Measurements from ENCODE around the gene TNFRSF4. TPM values are rescaled to one million over a fixed set of nuclear protein-coding genes. Genes with fewer than 3 reads are reported as not detected.

The TNFRSF4 gene
- total RNA-seq, 1 experiment from 2014 or later: 0.37 TPM

DNA sequence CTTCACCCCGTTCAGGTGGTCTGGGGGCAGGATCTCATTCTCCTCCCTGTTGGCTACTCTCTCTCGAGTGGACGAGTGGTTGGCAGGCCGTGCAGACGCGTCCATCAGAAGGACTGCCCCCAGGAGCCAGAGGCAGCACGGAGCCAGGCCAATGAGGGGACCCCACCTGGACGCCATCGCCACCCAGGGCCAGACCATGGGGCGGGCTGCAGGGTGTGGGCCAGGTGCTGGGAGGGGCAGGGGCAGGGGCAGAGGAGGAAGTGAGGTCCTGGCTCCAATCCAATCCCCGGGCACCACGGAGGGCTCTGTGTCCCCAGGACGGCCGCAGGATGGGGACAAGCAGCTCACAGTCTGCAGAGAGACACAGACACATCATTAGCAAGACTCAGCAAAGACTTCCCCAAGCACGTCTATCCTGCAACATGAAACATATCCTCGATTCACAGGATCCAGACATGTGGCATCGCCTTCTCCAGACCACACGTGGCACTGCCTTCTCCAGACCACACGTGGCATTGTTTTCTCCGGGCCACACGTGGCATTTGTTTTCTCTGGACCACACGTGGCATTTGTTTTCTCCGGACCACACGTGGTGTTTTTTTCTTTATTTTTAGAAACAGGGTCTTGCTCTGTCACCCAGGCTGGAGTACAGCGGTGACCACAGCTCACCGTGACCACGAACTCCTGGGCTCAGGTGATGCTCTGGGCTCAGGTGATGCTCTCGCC is 14.8 kb upstream of the TNFRSF4 start (continued):
- TF ChIP-seq, protein P1, sequence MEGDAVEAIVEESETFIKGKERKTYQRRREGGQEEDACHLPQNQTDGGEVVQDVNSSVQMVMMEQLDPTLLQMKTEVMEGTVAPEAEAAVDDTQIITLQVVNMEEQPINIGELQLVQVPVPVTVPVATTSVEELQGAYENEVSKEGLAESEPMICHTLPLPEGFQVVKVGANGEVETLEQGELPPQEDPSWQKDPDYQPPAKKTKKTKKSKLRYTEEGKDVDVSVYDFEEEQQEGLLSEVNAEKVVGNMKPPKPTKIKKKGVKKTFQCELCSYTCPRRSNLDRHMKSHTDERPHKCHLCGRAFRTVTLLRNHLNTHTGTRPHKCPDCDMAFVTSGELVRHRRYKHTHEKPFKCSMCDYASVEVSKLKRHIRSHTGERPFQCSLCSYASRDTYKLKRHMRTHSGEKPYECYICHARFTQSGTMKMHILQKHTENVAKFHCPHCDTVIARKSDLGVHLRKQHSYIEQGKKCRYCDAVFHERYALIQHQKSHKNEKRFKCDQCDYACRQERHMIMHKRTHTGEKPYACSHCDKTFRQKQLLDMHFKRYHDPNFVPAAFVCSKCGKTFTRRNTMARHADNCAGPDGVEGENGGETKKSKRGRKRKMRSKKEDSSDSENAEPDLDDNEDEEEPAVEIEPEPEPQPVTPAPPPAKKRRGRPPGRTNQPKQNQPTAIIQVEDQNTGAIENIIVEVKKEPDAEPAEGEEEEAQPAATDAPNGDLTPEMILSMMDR (IDR thresholded peaks at IDR 0.05 in 2 of 3, conservative IDR thresholded peaks at IDR 0.05 in 1 of 3; ENCODE audit: borderline replicate concordance in 1 of 3, insufficient read depth in 1 of 3, low read depth in 2 of 3, low read length in 2 of 3): no peak
- TF ChIP-seq YY1 (IDR thresholded peaks at IDR 0.05; ENCODE audit: extremely low read depth, insufficient replicate concordance, low read depth, low read length) (no peak), POLR2AphosphoS5 (IDR thresholded peaks at IDR 0.05; ENCODE audit: low read depth, low read length) (no peak)

DNA sequence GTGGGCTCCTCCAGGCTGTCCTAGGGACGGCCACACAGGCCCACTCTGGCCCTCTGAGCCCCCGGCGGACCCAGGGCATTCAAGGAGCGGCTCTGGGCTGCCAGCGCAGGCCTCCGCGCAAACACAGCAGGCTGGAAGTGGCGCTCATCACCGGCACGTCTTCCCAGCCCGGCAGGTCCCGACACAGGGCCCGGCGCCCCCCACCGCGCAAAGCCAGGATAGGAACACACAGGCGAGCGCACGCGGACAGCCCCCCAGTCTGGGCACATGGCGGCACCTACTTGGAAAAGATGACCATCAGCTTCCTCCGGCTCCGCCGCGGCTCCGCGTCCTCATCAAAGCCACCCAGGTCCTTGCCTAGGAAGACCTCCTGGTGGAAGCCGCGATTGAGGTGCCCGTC is 14.2 kb upstream of the TNFRSF4 start:
- intact Hi-C loops (cut with micrococcal nuclease): no loop called here
- peaks cover 83% of the 10 kb centered on the region for H3K79me2 ChIP-seq (ENCODE audit: insufficient read depth, low read length)
- no peaks in the 10 kb centered on the region for H4K20me1 ChIP-seq (ENCODE audit: insufficient read depth)
- H3K36me3 ChIP-seq (ENCODE audit: control insufficient read depth in 1 of 2, insufficient read depth in 2 of 2, low read length in 2 of 2): peaks cover 13 to 24% of the 10 kb centered on the region in 2 experiments
- no peak overlapping the region for H3K4me3 ChIP-seq (replicated peaks in 1 of 2; ENCODE audit: low read depth in 1 of 2, low read length in 2 of 2)
- BruUV-seq (replicated peaks): no TSS peak
- H3K4me1 ChIP-seq (ENCODE audit: control insufficient read depth in 1 of 2, insufficient read depth in 2 of 2, low read length in 2 of 2): peaks cover 3 to 19% of the 10 kb centered on the region in 2 experiments; a peak in 1 of 4 replicates
- TF ChIP-seq, protein P1 (IDR thresholded peaks at IDR 0.05 in 2 of 3, conservative IDR thresholded peaks at IDR 0.05 in 1 of 3; ENCODE audit: borderline replicate concordance in 1 of 3, insufficient read depth in 1 of 3, low read depth in 2 of 3, low read length in 2 of 3): no peak
- TF ChIP-seq TCF7L2 (IDR thresholded peaks at IDR 0.05; ENCODE audit: borderline replicate concordance, extremely low read depth, insufficient read depth, insufficient read length) (no peak), CEBPB (IDR thresholded peaks at IDR 0.05; ENCODE audit: low read depth) (no peak), POLR2A (IDR thresholded peaks at IDR 0.05; ENCODE audit: borderline replicate concordance, extremely low read depth, insufficient read depth, insufficient read length) (no peak), SP1 (IDR thresholded peaks at IDR 0.05; ENCODE audit: low read depth) (no peak)
- ChIA-PET CTCF (no interaction called here), POLR2A (no interaction called here), RAD21 (ENCODE audit: low non-redundant PET in 1 of 2, low total read pairs in 2 of 2, uncharacterized antibody in 2 of 2, unreplicated experiment in 2 of 2) (interaction anchor here in 1 of 2 experiments (0.6 kb wide), 1 partner anchor 20 kb away, joined by 4 read pairs; no protein-coding TSS in a partner anchor)
- ATAC-seq: no peak
- H3K27ac ChIP-seq (ENCODE audit: low read depth, low read length): peak overlapping the region; percentile 26; the same call in 1 of the 2 replicates
- DNase-seq (ENCODE audit: low read depth, low spot score): no peak
- H3K9me3 ChIP-seq (ENCODE audit: control insufficient read depth in 1 of 2, insufficient read depth in 1 of 2, low read depth in 1 of 2, low read length in 2 of 2): no peaks in the 10 kb centered on the region
- no peaks in the 10 kb centered on the region for H3K9me2 ChIP-seq (ENCODE audit: insufficient read depth)
- no peak overlapping the region for H2AFZ ChIP-seq (ENCODE audit: low read depth, low read length, poor library complexity, severe bottlenecking)
- H3K4me2 ChIP-seq (ENCODE audit: low read length): no peak overlapping the region
- H3K27me3 ChIP-seq (ENCODE audit: insufficient read depth, low read length): no peaks in the 10 kb centered on the region
- H3K9ac ChIP-seq (ENCODE audit: low read length): no peak overlapping the region

All from HCT116 (cell line).